GM18499 (cell line): ENCODE results near the gene SYT11.
"Not testable (repeated sequence)": the region's sequence is repeated elsewhere in the genome, so short reads cannot be mapped to it uniquely, and the experiment has no call there.

Experiments used
- ATAC-seq: cut with Tn5 transposase; IDR thresholded peaks from one replicate; pipeline ENCODE4 v1.9.1; 2021; ENCODE audit warnings: moderate number of reproducible peaks; ENCODE audit not compliant: insufficient read depth, unreplicated experiment

Gene SYT11, protein sequence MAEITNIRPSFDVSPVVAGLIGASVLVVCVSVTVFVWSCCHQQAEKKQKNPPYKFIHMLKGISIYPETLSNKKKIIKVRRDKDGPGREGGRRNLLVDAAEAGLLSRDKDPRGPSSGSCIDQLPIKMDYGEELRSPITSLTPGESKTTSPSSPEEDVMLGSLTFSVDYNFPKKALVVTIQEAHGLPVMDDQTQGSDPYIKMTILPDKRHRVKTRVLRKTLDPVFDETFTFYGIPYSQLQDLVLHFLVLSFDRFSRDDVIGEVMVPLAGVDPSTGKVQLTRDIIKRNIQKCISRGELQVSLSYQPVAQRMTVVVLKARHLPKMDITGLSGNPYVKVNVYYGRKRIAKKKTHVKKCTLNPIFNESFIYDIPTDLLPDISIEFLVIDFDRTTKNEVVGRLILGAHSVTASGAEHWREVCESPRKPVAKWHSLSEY

DNA sequence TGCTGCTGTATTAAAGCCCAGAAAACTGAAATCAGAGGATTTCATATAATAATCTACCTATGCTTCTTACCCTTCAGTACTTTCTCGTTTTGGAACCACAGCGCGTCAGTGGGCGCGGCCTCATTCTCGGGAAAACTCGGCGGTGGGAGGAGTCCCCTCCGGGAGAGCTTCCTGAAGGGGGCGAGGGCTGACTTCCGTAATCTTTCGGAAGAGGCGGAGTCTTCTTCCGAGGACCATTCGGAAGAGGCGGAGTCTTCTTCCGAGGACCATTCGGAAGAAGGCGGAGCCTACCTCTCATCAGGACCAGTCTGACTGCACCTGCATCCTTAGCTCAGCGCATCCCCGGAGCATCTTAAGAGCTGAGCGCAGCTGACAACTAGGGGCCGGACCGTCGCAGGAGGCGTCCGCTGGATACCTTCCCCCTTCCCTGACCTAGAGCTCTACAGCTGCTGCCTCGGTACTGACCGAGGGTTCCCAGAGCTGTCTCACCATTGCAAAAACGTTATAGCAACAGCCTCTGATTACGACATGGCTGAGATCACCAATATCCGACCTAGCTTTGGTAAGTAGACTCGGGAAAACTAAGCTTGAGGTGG is at the start of gene SYT11:
TSS of gene SYT11 (plus strand) at position 334 of the 596 bp plus-strand sequence. CDS start at position 529, 195 bp downstream.
- ATAC-seq, result peak; percentile 44

DNA sequence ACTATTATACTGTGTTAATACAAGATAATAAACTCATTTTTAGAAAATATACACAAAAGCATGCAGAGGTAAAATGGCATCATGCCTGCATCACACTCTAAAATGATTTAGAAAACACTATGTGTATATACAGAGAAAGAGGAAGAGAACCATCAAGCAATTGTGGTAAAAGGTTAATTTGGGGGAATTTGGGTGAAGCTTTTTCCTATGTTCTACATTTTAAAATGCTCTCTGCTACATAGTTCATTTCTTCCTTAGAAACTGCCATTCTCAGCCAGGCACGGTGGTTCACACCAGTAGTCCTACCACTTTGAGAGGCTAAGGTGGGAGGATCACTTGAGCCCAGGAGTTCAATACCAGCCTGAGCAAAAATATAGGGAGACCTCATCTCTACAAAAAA is 46.5 kb upstream of the SYT11 start:
- no peak for ATAC-seq

DNA sequence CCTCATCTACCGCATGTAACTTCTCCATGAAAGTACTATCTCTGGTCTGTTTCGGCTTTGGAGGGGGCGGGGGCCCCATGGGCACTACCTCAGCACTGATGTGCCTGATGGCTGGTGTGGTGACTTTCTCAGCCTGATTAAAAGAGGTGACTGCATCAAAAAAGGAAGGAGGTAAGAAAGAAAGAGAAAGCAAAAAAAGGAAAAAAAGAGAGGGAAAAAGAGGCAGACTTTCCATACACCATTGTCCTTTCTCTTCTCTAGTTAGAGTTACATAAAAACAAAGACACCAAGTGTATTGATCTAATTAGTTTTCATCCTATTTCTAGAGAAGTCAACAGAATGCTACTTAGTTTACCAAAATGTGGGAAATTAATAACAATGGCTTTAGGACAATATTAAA is 45.7 kb upstream of the SYT11 start:
- no peak for ATAC-seq

DNA sequence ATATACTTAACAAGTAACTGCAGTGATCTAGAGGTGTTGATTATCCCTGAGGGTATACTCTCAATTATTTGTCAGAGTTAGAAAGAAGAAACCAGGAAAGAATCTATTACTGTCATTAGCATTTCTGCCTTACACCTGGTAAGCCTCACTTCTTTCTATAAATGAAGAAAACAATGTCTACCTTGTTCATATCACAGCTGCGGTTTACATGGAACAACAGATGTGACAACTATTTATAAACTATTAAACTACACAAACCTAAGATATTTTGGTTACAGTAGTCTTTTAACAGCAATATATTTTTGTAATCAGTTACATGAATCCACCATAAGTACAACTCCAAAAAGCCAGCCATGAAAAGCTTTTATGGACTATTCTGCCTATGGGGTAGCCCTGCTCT is 43.0 kb upstream of the SYT11 start:
- no peak for ATAC-seq

DNA sequence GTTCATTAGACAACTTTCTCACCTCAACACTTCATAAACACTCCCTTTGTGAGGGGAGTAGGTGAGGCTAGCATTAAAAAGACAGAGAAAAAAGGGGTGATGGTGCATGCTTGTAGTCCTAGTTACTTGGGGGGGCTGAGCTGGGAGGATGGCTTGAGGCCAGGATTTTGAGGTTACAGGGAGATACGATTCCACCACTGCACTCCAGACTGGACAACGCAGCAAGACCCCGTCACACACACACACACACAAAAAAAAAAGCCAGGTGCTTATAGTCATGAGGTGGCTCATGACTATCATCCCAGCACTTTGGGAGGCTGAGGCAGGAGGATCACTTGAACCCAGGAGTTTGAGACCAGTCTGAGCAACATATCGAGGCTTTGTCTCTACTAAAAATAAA is 31.9 kb upstream of the SYT11 start:
- no peak for ATAC-seq

DNA sequence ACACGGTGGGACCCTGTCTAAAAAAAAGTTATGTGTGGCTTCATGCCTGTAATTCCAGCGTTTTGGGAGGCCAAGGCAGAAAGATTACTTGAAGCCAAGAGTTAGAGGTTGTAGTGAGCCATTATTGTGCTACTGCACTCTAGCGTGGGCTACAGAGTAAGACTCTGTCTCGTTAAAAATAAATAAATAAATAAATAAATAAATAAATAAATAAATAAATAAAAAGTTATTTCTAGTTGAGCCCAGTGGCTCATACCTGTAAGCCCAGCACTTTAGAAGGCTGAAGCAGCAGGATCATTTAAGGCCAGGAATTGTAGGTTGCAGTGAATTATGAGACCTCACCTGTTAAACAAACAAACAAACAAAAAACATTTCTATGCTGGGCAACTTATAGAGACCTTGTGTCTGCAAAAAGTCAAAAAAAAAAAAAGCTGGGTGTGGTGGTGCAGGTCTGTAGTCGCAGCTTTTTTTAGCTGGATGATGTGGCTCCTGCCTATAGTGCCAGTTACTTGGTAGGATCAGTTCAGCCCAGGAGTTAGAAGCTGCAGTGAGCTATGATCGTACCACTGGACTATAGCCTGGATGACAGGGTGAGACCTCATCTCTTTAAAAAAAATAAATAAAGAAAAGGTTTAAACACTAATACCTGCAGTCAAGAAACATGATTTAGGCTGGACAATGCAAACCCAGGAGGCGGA is 27.9 kb upstream of the SYT11 start:
- no peak for ATAC-seq

DNA sequence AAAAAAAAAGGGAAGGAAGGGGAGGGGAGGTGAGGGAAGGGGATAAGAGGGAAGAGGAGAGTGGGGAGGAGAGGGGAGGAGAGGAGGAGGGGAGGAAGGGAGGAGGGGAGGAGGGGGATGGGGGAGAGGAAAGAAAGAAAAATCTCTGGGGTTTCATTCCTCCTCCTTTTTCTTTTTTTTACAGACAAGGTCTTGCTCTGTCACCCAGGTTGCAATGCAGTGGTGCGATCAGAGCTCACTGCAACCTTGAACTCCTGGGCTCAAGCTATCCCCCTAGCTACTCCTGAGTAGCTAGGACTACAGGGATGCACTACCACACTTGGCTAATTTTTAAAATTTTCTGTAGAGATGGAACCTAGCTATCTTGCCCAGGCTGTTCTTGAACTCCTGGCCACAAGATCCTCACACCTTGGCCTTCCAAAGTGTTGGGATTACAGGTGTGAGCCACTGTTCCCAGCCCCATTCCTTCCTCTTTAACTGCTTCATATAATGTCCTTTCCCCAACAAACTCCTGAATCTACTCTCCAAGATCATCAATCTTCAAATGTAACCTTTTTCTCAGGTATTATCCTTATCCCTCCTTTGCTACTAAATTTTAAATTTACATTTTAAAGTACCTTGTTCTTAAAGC is 25.6 kb upstream of the SYT11 start:
- ATAC-seq, result no peak

DNA sequence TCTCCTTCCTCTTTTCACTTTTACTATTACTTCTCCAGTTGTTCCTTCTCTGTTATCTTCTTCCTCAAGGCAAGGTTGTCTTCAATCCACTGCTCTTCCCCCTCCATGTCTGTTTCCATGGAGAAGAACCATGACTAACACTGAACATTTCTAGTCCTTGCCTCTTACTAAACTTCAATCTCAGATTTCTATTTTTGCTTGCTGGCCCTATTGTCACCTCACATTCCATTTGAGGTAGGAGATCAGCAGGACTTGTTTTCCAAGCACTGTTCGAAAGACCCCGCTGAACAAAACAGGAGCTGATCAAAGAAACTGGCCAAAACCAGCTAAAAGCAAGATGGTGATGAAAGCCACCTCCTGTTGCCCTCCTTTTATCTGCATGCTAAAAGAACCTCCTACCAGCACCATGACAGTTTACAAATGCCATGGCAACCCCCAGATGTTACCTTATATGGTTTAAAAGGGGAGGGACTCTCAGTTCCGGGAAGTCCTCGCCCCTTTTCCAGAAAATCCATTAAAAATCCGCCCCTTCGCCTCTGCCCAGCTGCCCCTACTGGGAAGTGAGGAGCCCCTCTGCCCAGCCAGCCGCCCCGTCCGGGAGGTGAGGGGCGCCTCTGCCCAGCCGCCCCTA is 25.0 kb upstream of the SYT11 start:
- no peak for ATAC-seq

DNA sequence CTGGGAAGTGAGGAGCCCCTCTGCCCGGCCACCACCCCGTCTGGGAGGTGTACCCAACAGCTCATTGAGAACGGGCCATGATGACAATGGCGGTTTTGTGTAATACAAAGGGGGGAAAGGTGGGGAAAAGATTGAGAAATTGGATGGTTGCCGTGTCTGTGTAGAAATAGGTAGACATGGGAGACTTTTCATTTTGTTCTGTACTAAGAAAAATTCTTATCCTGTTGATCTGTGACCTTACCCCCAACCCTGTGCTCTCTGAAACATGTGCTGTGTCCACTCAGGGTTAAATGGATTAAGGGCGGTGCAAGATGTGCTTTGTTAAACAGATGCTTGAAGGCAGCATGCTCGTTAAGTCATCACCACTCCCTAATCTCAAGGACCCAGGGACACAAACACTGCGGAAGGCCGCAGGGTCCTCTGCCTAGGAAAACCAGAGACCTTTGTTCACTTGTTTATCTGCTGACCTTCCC is 24.4 kb upstream of the SYT11 start:
- ATAC-seq, result not testable (repeated sequence)

DNA sequence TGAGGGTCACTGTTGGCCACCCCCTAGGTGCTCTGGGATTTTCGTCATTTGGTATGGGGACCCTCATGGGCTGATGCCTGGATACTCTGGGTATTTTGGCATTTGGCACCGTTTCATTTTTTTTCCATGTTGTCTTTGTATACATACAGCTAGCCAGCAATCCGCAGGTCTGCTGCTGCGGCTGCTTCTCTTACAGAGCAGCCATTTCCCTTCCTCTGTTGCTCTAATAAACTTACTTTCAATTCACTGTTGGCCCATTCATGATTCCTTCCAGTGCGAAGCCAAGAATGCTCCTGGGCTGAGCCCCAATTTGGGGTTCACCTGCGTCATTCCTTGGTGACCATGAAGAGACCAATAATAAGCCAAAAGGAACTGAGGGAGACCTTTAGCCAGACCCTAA is 23.8 kb upstream of the SYT11 start:
- ATAC-seq, result no peak

DNA sequence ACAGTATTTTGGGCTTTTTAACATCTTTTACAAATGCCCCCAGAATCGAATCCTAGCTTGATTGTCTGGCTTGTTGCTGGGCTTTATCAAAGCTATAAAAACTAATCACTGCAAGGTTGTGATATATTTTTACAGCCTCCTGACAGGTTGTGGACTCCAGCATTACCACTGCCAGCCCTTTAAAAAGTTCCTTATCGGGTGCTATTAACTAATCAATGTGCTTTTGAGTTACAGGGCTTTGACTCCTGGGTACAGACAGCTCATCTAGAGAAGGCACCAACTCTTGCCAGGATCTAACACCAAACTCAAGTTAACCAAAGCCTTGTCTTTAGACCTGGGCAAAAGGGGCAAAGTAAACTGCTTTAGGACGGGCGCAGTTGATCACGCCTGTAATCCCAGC is 19.0 kb upstream of the SYT11 start:
- ATAC-seq, result no peak

DNA sequence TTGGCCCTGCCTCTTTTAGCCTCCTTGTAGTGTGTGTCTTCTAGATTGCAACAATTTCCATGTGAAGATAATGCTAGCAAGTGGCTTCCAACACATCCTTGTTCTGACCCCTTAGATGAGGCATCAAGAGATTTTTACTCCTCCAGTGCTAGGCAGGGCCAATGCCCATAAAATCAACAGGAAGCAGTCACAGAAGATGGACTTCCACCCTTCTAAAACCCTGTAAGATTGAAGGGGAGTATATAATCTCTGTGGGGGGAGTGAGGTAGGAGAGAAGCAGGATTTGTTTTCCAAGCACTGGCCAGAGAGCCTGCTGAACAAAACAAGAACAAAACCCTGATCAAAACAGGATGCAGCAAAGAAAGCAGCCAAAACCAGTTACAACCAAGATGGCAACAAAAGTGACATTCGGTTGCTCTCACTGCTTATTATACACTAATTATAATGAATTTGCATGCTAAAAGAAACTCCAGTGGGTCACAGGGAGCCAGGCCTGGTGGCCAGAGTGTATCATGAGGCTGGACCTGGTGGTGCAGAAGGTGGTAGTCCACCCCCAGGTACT is 14.4 kb upstream of the SYT11 start:
- ATAC-seq, result no peak

DNA sequence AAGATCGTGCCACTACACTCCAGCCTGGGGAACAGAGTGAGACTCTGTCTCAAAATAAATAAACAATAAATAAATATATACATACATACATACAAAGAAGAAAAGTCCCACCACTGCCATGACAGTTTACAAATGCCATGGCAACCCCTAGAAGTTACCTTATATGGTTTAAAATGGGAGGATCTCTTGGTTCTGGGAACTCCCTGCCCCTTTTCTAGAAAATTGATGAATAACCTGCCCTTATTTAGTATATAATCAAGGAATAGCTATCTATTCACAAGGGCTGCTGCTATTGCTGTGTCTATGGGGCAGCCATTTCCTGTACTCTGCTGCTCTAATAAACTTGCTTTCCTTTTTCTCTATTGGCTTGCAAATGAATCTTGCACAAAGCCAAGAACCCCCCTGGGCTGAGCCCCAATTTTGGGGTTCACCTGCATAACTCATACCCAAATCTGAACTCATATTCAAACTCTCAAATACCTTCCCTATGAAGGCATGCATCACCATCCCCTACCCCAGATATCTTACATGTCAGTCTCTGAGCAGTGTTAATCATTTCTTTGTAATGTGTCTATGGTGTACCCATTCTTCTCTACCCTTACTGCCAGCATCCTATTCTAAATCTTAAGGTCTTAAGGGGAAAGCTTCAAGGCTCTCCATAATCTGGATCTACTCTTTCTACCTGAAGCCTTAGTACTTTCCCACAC is 11.4 kb upstream of the SYT11 start:
- no peak for ATAC-seq

DNA sequence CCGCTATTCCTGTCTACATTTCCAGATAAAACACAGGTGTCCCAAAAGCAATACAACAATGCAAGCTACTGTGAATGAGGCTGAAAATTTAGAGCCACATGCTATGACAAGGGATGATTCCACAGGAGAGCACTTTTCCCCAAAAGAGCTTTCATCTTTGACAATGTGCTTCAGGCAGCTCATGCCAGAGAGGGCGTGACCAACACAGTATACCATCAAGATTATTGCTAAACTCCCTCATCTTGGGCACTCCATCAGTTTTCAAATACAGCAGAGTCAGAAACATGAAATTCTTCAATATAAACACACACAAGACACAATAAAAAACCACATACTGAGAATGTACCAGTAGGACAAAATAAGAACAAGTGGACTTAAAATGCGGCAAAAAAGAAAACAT is 9.0 kb upstream of the SYT11 start:
- ATAC-seq, result no peak

DNA sequence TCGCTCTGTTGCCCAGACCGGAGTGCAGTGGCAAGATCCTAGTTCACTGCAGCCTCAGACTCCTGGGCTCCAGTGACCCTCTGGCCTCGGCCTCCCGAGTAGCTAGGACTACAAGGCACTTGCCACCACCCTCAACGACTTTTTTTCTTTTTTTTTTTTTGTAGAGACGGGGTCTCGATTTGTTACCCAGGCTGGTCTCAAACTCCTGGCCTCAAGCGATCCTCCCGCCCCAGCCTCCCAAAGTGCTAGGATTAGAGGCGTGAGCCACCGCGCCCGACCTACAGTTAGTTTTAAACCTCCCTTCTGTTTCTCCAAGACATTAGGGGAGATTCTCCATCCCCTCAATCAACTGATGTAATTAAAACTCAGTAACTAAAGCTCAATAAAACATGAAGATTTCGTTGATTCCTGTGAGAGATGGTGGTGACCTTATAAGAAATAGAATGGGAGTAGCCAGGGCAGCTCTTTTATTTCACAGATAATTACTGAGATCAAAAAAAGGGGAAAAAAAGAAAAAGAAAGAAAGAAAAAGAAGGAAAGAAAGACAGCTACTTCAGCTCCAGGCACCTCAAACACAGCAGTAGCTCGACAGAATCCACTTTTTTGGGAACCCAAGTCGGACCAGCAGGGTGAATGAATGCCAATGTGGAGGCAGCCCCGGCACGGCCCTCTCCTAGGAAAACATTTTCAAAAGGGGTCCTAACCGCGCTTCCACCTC is 3.0 kb upstream of the SYT11 start:
- no peak for ATAC-seq

DNA sequence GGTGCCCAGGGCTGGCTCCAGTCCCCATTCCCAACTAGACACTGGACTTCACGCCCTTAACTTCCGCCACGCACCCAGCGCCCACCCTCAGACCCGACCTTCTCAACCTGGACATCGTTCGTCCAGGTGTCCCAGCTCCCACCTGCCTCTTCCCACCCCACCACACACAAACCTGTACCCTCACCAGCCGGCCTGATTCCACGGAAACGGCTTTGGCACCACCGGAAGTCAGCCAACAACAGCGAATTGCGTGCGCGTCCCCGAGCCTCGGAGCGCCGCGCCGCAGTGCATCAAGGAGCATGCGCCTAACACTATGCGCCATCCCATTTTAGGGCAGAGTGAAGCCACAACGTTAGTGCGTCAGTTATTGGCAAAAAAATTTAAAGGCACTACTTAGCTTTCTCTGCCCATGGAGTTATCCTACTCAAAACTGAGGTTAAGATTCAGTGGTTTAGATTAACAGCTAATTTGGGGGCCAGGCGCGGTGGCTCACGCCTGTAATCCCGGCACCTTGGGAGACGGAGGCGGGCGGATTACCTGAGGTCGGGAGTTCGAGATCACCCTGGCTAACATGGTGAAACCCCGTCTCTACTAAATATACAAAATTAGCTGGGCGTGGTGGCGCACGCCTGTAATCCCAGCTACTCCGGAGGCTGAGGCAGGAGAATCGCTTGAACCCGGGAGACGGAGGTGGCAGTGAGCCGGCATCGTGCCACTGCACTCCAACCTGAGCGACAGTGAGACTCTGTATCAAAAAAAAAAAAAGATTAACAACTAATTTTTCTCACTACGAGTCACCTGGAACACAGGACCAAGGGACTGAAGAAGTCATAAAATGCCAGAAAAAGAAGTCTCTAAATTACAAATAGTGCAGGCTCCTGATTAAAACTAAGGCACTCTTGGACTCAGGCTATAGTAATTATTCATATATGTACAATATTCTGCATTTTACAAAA is 2.1 kb upstream of the SYT11 start, which contains the start of gene GON4L:
TSS of gene GON4L (minus strand) at position 240 of the 956 bp plus-strand sequence. CDS start 3,434 bp downstream, outside the sequence.
- no peak for ATAC-seq

DNA sequence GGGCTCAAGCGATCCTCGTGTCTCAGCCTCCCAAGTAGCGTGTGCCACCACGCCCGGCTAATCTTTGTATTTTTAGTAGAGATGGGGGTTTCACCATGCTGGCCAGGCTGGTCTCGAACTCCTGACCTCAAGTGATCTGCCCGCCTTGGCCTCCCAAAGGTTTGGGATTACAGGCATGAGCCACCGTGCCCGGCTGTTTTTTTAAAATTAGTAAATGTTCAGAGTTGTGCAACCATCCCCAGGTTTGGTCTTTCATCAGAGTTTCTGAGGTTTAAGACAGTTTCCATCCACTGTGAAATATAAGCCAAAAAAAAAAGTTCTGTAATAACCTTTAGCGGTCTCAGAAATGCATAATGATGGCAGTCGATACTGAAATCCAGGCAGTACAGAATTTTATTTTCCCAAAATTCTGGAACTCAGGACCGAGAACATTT is 550 bp upstream of the SYT11 start:
- ATAC-seq, result no peak
